ENCODE results near the gene ZC2HC1C.

GRCh38 chr14:75025082-75025481 is 44.4 kb upstream of the ZC2HC1C start:
- no peak for TF ChIP-seq CTCF (IDR thresholded peaks at IDR 0.05; ENCODE audit: low read depth, low read length)
- TF ChIP-seq POLR2A (IDR thresholded peaks at IDR 0.05; ENCODE audit: extremely low read depth, insufficient read length): no peak

Data from NB4 (cell line).